ENCODE data around the gene NEURL4.

Gene NEURL4

GRCh38 chr17:7321466-7321865 lies 7.7 kb downstream of the NEURL4 start:
- FAIRE-seq: no peak

- no peak for FAIRE-seq
Observed at GRCh38 chr17:7318121-7318860, 10.8 kb downstream of the NEURL4 start.

GRCh38 chr17:7317161-7317803 lies 11.9 kb downstream of the NEURL4 start:
- FAIRE-seq: no peak

GRCh38 chr17:7315570-7316235 lies 13.4 kb downstream of the NEURL4 start:
- no peak for FAIRE-seq

GRCh38 chr17:7314719-7315569 lies 14.2 kb downstream of the NEURL4 start, which contains the start of gene GPS2:
TSS of gene GPS2 (minus strand) at chr17:7315360. CDS start at chr17:7315052, 308 bp downstream.
- FAIRE-seq: no peak

GRCh38 chr17:7313890-7314718 lies 15.0 kb downstream of the NEURL4 start:
- FAIRE-seq: no peak

- FAIRE-seq: no peak
Observed at GRCh38 chr17:7313088-7313889, 15.8 kb downstream of the NEURL4 start.

- FAIRE-seq: no peak
Observed at GRCh38 chr17:7312432-7313087, 16.6 kb downstream of the NEURL4 start.

GRCh38 chr17:7311110-7311705 lies 17.9 kb downstream of the NEURL4 start:
- FAIRE-seq: no peak

- no peak for FAIRE-seq
Observed at GRCh38 chr17:7309628-7310027, 19.5 kb downstream of the NEURL4 start.

GRCh38 chr17:7308625-7309433 lies 20.3 kb downstream of the NEURL4 start:
- no peak for FAIRE-seq

- no peak for FAIRE-seq
Observed at GRCh38 chr17:7307686-7308624, 21.2 kb downstream of the NEURL4 start.

GRCh38 chr17:7306911-7307685 lies 22.0 kb downstream of the NEURL4 start, which contains the start of gene EIF5A:
TSS of gene EIF5A (plus strand) at chr17:7307628. CDS start at chr17:7309636, 2,008 bp downstream.
- FAIRE-seq: peak; percentile 97

GRCh38 chr17:7304179-7304578 lies 25.0 kb downstream of the NEURL4 start:
- no peak for FAIRE-seq

- no peak for FAIRE-seq
Observed at GRCh38 chr17:7296189-7296861, 32.8 kb downstream of the NEURL4 start.

Data from TTC549 (cell line).